SH-SY5Y (cell line): ENCODE data around the gene SNX2.

ENCODE experiments used
- GATA2 ChIP-seq: IDR thresholded peaks from 2 replicates; pipeline ENCODE4 v1.6.1; 2011; ENCODE audit warnings: mild to moderate bottlenecking, low read depth, low read length
- GATA3 ChIP-seq: IDR thresholded peaks from 2 replicates; pipeline ENCODE4 v1.6.1; 2011; ENCODE audit warnings: low read depth, mild to moderate bottlenecking, low read length, moderate library complexity

- TF ChIP-seq GATA2: no peak
- no peak for TF ChIP-seq GATA3
Observed at GRCh38 chr5:122773619-122774018, 1.3 kb upstream of the SNX2 start.
